ENCODE data around the gene DAGLA. TPM values are rescaled to one million over a fixed set of nuclear protein-coding genes. Genes with fewer than 3 reads are reported as not detected.
A peak's percentile ranks its signal among the peaks of the same experiment; 100 is the strongest.

Gene DAGLA
- 10 to 100 TPM in 1 of 6 donors, 1 to 10 TPM in 5; 3.0 to 11.0 (median 8.0) TPM for total RNA-seq

GRCh38 chr11:61679893-61680621 is at the start of gene DAGLA:
Gene DAGLA, plus strand, starts transcription at chr11:61680391. Its CDS starts 39,765 bp downstream, at chr11:61720156.
- Histone ChIP-seq H3K27ac (peak within 1 kb of the TSS in 2 of 4 donors; percentile 30 to 64), H3K36me3 (no peaks in the 10 kb centered on the region), H3K4me1 (peaks cover 10 to 33% (median 11%) of the 10 kb centered on the region in 4 donors), H3K9me3 (no peaks in the 10 kb centered on the region), H3K27me3 (peaks cover 0 to 11% (median 2%) of the 10 kb centered on the region in 4 donors), H3K4me3 (peak within 1 kb of the TSS in 3 of 4 donors; percentile 47 to 56 (median 53))
- DNase-seq = peak; percentile 60 to 96
- TF ChIP-seq EP300 (IDR thresholded peaks at IDR 0.05) = no peak
- TF ChIP-seq POLR2AphosphoS5 (IDR thresholded peaks at IDR 0.05) = no peak
- peak in 1 of 4 donors; percentile 5 for TF ChIP-seq POLR2A (IDR thresholded peaks at IDR 0.05)
- TF ChIP-seq CTCF (IDR thresholded peaks at IDR 0.05) = peak; percentile 96 to 99 (median 98)
- 6 to 15% methylated on average over 15 to 30 of the region's 84 CpGs for WGBS, 2 donors
- peak; percentile 75 to 93 for ATAC-seq (ENCODE audit: low FRiP score in 2 of 2)

GRCh38 chr11:61632096-61632495 is 48.1 kb upstream of the DAGLA start:
- no peak overlapping the region for H3K4me3 ChIP-seq
- DNase-seq (no peak), ATAC-seq (ENCODE audit: low FRiP score in 2 of 2) (no peak)
- 58 to 76% methylated on average over 10 to 12 of the region's 12 CpGs for WGBS, 2 donors
- H3K36me3 ChIP-seq = no peaks in the 10 kb centered on the region
- no peaks in the 10 kb centered on the region for H3K27me3 ChIP-seq
- H3K27ac ChIP-seq = no peak overlapping the region
- no peaks in the 10 kb centered on the region for H3K9me3 ChIP-seq
- peaks cover 0 to 12% (median 4%) of the 10 kb centered on the region in 4 donors for H3K4me1 ChIP-seq
- TF ChIP-seq POLR2A (IDR thresholded peaks at IDR 0.05) (no peak), POLR2AphosphoS5 (IDR thresholded peaks at IDR 0.05) (no peak), EP300 (IDR thresholded peaks at IDR 0.05) (no peak), CTCF (IDR thresholded peaks at IDR 0.05) (no peak)

GRCh38 chr11:61635304-61635703 is 44.9 kb upstream of the DAGLA start:
- H3K4me3 ChIP-seq = no peak overlapping the region
- H3K27me3 ChIP-seq = no peaks in the 10 kb centered on the region
- WGBS, 2 donors = 92% methylated on average over 1 of the region's 1 CpG; no CpG with 5 or more reads in 1 of the 2 donors
- ATAC-seq (ENCODE audit: low FRiP score in 2 of 2) (no peak), DNase-seq (no peak)
- H3K27ac ChIP-seq = no peak overlapping the region
- H3K9me3 ChIP-seq = no peaks in the 10 kb centered on the region
- H3K4me1 ChIP-seq = peaks cover 0 to 7% (median 2%) of the 10 kb centered on the region in 4 donors
- H3K36me3 ChIP-seq = no peaks in the 10 kb centered on the region
- TF ChIP-seq CTCF (IDR thresholded peaks at IDR 0.05) (no peak), EP300 (IDR thresholded peaks at IDR 0.05) (no peak)

GRCh38 chr11:61635787-61636186 is 44.4 kb upstream of the DAGLA start:
- no peak overlapping the region for H3K27ac ChIP-seq
- H3K9me3 ChIP-seq = no peaks in the 10 kb centered on the region
- H3K27me3 ChIP-seq = no peaks in the 10 kb centered on the region
- ATAC-seq (ENCODE audit: low FRiP score in 2 of 2) (no peak), DNase-seq (no peak)
- no peaks in the 10 kb centered on the region for H3K36me3 ChIP-seq
- peaks cover 0 to 7% (median 2%) of the 10 kb centered on the region in 4 donors for H3K4me1 ChIP-seq
- WGBS, 2 donors = 76 to 90% methylated on average over 5 of the region's 5 CpGs
- no peak overlapping the region for H3K4me3 ChIP-seq
- TF ChIP-seq POLR2AphosphoS5 (IDR thresholded peaks at IDR 0.05) (no peak), CTCF (IDR thresholded peaks at IDR 0.05) (no peak), EP300 (IDR thresholded peaks at IDR 0.05) (no peak), POLR2A (IDR thresholded peaks at IDR 0.05) (no peak)
